ENCODE results near the gene NPFFR1.
"Not testable (repeated sequence)": the region's sequence is repeated elsewhere in the genome, so short reads cannot be mapped to it uniquely, and the experiment has no call there.

NPFFR1 gene

DNA sequence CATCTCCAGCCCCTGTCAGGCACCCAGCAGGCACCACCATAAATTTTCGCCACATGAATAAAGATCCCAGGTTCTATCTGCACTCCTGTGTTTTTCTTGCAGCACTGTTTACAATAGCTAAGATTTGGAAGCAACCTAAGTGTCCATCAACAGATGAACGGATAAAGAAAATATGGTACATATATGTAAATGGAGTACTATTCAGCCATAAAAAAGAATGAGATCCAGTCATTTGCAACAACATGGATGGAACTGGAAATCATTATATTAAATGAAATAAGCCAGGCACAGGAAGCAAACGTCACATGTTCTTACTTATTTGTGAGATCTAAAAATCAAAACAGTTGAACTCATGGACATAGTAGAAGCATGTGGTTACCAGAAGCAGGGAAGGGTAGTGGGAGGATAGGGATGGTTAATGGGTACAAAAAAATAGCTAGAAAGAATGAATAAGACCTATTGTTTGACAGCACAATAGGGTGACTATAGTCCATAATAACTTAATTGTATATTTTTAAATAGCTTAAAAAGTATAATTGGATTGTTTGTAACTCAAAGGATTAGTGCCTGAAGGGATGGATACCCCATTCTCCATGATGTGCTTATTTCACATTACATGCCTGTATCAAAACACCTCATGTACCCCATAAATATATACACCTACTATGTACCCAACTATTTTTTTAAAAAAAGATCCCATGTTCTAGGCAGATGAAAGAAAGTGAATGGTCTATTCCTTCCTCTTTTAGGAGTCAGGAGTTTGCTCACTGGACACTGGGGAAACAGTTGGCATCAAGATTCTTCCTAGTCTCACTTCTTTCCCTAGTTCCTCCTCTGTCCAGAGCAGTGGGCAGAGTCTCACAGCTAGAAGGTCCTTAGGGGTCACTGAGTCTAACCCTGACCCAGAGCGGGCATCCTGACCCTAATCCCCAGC, 1.0 kb upstream of the NPFFR1 start:
- no peak for DNase-seq

DNA sequence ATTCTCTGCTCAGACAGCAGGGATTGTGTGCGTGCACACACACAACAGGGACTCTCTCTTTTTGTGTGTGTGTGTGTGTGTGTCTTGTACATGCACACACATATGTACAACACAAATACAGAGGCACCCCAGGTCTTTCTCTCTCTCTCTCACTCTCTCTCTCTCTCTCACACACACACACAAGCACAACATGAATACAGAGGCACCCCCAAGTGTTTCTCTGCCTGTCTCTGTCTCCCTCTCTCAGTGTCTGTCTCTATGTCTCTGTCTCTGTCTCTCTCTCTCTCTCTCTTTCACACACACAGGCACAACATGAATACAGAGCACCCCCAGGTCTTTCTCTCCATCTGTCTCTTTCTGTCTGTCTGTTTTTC, 746 bp downstream of the NPFFR1 start:
- DNase-seq: no peak

DNA sequence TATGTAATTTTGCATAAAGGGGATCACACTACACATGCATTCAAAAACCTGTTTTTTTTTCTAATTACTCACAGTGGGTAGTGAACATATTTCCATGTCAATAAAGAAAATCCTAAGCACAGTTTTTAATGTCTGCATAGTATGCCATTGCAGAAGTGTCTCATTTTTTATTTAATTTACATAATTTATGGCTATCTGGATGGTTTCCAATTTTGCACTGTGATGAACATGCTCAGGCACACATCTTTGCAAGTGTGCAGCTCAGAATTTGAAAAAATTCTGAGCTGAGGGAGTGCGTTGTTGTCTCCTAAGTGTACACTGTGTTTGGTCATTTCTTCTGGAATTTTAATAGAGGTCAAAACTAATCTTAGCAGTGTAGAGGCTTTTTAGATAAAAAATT, 2.2 kb downstream of the NPFFR1 start:
- no peak for DNase-seq

DNA sequence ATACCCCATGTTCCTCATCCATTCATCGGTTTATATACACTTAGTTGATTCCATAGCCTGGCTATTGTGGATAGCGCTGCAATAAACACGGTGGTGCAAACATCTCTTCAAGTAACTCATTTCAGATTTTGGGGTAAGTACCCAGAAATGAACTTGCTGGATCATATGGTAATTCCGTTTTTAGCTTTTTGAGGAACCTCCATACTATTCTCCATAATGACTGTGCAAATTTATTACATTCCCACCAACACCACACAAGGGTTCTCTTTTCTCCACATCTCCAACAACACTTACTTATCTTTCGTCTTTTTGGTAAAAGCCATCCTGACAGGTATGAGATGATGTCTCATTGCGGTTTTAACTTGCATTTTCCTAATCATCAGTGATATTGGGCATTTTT, 3.7 kb downstream of the NPFFR1 start:
- DNase-seq: no peak

DNA sequence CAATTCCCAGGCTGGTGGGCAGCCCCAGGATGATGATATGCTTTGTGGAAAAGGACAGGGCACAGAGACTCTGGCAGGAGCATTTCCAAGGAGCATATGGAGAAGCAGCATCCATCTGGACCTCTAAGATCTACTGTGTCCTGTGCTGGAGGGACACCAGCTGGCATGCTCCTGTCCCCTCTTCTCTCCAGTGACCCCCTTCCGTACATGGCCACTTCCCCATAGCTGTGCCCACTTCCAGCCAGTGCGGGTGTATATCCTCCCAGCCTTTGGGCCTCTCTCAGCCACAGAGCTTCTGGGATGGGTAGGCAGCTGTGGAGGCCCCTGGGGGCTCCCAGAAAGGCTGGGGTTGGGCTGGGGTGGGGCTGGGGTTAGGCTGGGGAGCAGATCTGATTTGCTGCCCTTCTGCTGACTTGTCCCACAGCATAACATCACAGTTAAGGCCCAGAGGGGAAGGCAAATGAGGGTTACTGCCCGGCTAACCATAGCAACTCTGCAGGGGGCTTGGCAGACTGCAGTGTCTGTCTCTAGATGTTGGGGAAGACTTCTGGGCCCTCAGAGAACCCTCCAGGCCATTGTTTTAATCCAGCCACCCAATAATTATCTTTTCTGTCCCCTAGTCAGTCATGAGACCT, 6.3 kb downstream of the NPFFR1 start:
- no peak for DNase-seq

DNA sequence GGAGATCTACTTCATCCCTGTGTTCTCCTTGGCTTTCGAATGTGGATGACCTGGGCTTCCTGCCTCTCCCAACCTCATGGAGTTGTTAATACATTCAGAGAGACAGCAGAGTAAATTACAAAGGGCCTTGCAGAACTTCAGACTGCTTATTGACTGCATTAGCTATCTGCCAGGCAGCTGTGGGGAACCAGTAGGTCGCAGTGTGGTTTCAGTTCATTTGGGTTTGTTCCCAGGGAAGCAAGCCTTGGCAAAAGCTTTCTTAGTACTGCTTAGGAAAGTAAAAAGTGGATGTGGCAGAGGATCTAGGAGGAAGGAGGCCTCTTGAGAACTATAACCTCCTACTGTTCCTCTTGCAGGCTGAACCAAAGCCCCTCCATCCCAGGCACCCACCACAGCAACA, 9.2 kb downstream of the NPFFR1 start:
- DNase-seq: no peak

DNA sequence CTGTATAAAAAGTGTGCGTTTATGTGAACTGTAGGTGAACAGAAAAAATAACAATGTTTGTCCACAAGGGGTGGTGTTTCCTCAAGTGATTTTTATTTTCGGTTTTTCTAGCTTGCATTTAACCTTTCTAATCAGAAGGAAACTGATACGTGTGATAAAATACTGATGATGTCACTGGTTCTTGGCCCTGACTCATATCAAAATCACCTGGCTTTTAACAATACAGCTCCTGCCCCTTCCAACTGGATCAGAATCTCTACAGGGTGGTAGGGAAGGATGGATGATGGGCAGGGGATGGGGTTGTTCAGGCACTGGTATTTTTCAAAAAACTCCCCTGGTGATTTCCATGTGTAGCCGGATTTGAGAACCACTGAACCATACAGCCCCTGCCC, 10.9 kb downstream of the NPFFR1 start:
- DNase-seq: peak; percentile 20

DNA sequence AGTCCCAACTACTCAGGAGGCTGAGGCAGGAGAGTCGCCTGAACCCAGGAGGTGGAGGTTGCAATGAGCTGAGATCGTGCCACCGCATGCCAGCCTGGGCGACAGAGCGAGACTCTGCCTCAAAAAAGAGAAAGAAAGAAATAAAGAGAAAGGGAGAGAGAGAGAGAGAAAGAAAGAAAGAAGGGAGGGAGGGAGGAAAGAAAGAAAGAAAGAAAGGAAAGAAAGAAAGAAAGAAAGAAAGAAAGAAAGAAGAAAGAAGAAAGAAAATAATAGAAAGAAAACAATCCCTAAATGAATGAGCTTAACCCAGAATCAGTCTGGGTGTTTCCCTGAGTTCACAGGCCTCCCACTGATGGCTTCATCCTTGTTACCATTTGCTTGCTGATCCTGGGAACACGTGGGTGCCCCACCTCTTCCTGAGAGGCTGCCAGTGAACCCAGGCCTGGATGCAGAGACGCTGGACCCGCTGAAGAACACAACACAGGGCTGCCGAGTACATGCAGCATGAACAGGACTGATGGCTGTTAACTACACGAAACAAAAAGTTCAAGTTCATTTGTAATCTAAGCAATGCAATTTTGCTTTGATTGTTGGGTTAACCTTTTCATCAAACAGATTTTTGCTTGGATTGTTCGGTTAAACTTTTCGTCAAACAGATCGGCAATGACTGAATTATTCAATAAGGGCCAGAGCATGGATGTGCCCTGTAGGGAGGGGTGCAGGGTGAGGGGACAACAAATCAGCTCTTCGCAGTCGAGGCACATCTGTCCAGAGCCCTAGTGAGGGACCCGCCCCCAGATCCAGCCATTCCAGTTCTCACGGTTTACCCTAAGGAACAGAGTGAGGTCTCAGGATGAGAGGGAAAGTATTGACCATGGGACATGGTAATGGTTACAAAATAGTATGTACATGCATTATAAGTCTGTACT, 11.5 kb downstream of the NPFFR1 start:
- no peak for DNase-seq

DNA sequence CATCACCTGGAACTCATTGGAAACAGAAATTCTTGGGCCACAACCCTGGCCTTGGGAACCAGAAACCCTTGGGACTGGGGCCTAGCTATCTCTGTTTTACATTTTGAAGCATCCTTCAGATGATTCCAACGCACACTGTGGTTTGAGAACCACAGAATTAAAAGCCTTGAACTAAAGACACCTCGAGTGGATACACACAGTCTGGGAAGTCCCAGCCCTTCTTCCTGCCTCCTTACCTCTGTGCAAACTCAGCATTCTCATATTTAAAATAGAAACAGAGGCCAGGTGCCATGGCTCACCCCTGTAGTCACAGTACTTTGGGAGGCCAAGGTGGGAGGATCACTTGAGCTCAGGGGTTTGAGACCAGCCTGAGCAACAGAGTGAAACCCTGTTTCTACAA, 12.9 kb downstream of the NPFFR1 start:
- DNase-seq: no peak

DNA sequence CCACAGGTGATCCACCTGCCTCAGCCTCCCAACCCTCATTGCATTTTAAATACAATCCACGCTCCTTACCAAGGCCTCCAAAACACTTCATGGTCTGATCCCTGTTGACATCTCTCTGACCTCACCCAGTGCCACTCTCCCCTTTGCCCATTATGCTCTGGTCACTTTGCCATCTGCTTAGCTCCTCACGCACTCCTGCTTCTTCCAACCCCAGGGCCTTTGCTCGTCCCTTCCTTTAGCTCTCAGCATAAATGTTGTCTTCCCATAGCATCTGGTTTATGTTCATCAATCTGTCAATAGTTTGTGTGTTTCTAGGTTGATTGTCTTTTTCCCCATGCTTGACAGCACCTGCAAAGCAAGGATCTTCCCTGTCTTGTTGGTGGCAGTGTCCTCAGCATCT, 14.1 kb downstream of the NPFFR1 start:
- no peak for DNase-seq

DNA sequence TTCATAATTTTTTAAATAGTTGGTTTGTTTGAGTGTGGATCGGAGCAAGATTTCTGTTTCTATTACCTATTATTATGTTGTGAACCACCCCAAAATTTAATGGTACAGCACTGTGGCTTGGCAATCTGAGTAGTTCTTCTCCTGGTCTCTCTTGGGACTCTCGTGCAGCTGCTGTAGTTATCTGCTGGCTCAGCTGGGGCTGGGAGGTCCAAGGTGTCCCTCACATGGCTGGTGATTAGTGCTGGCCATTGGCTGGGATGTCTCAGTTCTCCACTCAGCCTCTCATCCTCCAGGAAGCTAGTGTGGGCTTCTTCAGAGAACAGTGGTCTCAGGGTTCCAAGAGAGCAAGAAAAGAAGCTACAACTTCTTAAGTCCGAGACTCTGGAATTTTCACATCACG, 15.4 kb downstream of the NPFFR1 start:
- no peak for DNase-seq

DNA sequence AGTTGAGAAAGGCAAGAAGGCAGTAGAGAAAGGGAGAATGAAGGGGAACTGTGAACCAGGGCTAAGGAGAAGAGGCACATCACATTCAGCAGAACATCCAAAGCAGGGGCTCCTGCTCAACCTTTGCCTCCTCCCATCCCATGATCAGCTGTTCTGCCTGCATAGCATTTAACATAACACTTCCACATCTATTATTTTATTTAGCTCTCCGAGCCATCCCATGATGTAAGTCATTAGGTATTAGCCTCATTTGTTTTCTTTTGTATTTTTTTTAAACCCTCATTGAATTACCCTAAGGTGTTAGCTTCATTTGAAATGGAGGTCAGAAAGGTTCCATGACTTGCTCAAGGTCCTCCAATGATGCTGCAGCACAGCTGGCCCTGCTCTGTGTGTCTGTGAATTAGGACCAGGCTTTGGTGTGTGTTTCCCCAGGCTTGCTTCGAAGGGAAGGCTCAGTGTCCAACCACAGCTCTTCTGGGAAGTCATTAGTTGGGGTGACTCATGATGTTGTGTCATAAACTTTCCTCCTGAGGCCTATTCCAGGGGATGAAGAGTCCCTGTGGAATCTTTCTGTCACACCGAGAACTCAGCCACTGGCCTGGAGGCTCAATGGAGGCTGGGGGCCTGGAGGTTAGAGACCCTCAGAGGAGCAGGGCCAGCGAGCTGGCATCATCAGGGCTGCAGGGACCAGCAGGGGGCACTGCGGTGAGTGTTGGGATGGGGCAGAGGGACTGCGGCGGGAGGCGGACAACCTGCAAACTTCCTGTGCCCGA, 16.5 kb downstream of the NPFFR1 start:
- no peak for DNase-seq

DNA sequence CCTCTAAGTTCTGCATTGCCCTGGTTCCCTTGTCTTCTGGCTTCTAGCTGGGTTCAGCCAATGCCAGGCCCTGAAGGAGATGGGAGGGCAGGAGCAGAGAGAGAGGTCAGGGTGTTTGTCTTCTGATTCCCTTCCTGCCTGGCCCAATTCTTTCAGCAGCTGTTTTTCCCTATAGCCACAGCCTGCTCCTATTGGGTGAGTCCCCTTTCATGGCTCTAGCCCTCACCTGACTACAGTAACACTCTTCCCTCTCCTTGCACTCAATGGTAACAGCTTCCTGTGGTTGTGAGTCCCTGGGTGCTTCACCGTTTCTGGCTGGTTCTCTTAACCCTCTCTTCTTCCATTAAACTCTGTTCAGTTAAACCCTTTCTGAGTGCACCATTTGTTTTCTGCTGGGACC, 17.1 kb downstream of the NPFFR1 start:
- no peak for DNase-seq

DNA sequence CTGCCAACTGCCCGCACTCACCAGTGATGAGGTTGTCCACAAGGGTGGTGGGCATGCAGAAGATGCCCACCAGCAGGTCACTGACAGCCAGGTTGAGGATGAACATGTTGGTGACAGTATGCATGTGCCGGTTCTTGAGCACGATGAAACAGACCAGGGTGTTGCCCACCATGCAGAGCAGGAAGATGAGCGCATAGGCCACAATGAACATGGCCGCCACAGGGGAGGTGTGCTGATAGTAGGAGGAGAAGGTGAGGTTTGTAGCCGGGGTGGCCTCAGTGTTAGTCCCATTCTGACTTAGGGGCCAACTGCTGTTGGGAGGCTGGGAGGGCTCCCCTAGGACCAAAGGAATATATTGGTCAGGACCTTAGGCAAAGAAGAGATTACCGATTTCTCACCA, 17.7 kb downstream of the NPFFR1 start:
- DNase-seq: no peak

DNA sequence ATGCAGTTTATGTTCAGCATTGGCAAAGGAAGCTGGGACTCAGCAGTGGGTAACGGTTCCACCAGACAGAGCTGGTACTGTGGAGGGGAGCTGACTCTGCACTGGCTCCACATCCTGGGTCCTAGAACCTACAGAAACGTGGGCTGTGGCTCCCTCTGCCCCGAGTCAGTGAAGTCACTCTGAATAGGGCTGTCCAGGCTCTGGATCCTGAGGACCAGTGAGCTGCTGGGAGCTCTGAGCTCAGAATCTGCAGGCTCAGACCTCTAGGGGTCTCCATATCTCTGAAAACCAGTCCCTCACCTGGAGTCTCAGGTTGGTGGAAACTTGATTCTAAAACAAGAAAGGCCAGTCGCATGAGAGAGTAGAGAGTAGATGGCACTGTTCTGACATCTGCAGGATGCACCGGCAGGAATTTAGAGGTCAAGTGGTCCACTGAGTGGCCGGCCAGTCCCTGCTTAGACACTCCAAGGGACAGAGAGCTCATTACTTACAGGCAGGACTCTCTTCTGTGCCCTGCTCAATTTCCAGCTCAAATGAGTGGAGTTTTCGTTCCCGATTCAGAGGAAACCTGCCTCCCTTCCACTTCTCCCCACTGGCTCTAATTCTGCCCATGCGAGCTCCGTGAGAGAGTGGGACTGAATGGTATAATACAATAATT, 18.6 kb downstream of the NPFFR1 start:
- DNase-seq: no peak

DNA sequence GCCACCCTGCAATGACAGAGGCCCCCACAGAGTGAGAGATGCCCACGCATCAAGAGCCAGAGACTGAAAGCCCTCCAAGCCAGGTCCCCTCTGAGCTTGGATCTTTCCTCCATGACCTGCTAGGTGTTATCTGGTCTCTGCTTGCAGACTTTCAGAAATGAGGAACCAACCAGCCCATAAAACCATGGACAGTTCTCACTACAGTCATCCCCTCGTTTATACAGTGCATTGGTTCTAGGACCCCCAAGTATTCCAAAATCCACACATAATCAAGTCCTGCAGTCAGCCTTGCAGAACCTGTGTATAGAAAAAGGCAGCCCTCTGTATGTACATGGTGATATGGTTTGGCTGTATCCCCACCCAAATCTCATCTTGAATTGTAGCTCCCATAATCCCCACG, 23.1 kb downstream of the NPFFR1 start:
- DNase-seq: no peak

DNA sequence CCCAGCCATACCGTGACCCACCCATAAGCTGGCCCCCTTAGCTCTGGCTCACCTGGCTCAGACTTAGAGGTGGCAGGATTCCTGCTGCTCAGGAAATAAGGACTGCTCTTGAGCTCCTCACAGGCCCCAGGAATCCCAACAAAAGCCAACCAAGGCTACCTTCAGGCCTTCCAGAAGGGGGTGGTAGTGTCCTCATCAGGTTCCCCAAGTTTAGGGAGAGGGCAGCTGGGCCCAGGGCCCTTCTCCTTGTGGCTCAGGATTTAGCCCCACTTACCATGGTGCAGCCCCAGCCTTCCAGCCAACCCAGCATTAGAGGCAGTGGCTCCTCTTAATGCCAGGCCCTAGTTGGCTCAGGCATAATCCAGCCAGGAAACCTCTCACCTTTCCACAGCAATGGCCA, 23.5 kb downstream of the NPFFR1 start:
- no peak for DNase-seq

DNA sequence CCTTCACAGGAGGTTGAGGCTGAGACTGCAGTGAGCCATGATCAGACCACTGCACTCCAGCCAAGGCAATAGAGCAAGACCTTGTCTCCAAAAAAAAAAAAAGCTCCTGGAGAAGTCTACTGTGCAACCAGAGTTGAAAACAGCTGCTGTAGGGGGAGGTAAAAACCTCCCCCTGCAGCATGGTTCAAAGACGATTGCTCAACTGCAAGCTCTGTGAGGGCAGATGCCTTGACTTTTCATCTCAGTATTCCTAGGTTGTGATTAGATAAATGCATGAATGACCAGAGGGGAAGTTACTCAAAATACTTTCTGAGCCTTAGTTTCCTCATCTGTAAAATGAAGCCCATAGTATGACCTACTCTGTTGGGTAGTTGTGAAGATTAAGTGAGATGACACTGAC, 25.6 kb downstream of the NPFFR1 start:
- DNase-seq: no peak

DNA sequence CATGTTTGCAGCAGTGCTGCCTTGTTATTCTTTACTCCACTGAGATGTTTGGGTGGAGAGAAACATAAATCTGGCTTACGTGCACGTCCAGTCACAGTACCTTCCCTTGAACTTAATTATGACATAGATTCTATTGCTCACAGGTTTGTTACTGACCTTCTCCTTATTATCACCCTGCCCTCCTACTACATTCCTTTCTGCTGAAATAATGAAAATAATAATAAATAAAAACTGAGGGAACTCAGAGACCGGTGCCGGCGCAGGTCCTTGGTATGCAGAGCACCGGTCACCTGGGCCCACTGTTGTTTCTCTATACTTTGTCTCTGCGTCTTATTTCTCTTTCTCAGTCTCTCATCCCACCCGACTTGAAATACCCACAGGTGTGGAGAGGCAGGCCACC, 26.0 kb downstream of the NPFFR1 start:
- DNase-seq: not testable (repeated sequence)

DNA sequence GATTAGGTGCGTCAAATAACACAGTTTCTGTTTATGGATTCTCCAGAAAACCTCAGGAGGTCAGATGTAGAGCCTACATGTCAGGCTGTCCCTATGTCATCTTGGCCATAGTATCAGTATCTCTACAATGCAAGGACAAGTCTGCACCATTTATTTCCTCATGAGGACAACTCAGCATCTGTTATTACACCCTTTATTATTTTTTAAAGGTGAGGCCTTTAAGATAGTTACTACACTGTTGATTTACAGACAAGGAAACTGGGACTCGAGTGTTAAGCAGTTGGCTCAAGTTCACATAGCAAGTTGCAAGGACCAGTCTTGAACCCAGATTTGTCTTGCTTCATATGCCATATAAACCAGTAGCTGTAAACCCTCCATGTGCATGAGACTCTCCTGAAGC, 27.3 kb downstream of the NPFFR1 start:
- DNase-seq: no peak

DNA sequence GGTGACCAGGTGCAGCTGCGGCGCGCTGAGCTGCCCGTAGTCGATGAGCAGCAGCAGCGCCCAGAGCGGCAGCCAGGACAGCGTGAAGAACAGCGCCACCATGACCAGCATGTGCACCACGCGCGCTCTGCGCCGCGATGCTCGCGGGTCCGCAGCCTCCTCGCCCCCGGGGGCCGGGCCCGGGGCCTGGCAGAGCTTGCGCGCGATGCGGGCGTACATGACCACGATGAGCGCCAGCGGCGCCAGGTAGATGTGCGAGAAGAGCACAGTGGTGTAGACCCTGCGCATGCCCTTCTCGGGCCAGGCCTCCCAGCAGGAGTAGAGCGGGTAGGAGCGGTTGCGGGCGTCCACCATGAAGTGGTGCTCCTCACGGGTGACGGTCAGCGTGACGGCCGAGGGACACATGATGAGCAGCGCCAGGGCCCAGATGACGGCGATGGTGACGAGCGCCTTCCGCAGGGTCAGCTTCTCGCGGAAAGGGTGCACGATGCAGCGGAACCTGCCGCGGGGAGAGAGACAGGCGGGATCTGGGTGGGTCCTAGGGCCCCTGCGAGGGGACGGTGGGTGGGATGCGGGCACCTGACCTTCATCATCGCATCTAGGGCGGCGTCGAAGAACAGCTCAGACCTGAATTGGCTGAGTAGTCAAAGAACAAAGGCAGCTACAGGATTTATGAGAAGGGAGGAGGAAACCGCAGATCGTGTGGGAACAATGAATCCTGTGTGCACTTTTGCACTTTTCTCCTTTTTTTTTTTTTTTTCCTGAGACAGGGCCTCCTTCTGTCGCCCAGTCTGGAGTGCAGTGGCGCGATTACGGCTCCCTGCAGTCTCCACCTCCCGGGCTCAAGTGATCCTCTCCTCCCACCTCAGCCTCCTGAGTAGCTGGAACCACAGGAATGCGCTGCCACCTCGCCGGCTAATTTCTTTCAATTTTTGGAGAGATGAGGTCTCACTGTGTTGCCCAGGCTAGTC, 28.2 kb downstream of the NPFFR1 start:
- no peak for DNase-seq
